ENCODE measurements around the gene SLC35F4.

DNA sequence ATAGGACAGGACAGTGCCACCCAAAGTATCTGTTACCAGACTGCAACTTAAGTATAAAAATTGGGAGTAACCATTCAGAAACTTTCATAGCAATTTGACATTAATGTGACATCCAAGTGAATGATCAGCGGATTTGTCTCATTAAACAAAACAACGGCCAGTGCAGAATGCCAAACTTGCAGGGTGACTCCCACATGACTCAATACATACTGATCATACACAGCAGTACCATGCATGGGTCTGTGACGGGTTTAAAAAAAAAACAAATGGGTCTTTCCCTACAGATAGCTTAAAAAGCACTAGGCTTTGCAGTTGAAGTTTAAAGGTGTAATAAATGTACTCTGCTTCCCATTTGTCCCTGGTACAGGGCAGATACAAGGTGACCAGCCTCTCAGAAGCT lies 116.6 kb downstream of the SLC35F4 start:
- TF ChIP-seq, protein P1, sequence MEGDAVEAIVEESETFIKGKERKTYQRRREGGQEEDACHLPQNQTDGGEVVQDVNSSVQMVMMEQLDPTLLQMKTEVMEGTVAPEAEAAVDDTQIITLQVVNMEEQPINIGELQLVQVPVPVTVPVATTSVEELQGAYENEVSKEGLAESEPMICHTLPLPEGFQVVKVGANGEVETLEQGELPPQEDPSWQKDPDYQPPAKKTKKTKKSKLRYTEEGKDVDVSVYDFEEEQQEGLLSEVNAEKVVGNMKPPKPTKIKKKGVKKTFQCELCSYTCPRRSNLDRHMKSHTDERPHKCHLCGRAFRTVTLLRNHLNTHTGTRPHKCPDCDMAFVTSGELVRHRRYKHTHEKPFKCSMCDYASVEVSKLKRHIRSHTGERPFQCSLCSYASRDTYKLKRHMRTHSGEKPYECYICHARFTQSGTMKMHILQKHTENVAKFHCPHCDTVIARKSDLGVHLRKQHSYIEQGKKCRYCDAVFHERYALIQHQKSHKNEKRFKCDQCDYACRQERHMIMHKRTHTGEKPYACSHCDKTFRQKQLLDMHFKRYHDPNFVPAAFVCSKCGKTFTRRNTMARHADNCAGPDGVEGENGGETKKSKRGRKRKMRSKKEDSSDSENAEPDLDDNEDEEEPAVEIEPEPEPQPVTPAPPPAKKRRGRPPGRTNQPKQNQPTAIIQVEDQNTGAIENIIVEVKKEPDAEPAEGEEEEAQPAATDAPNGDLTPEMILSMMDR (IDR thresholded peaks at IDR 0.05), result no peak
- no peak for TF ChIP-seq POLR2A (IDR thresholded peaks at IDR 0.05)

Data from thyroid gland (tissue), 4 donors.